ENCODE results near the gene PCSK1N.
"Not testable (repeated sequence)": the region's sequence is repeated elsewhere in the genome, so short reads cannot be mapped to it uniquely, and the experiment has no call there.

The PCSK1N gene

DNA sequence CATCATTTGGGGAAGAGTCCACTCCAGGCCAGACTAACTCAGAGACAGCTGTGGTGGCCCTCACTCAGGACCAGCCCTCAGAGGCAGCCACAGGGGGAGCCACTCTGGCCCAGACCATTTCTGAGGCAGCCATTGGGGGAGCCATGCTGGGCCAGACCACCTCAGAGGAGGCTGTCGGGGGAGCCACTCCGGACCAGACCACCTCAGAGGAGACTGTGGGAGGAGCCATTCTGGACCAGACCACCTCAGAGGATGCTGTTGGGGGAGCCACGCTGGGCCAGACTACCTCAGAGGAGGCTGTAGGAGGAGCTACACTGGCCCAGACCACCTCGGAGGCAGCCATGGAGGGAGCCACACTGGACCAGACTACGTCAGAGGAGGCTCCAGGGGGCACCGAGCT lies 12.4 kb downstream of the PCSK1N start:
- H3K4me2 ChIP-seq (ENCODE audit: low read depth, low read length, poor library complexity, severe bottlenecking) = no peak overlapping the region
- no peaks in the 10 kb centered on the region for H3K79me2 ChIP-seq (ENCODE audit: insufficient read depth, low read length)
- H4K20me1 ChIP-seq (ENCODE audit: insufficient read depth, low read length, poor library complexity, severe bottlenecking) = no peaks in the 10 kb centered on the region
- no peaks in the 10 kb centered on the region for H3K4me1 ChIP-seq (ENCODE audit: insufficient read depth, low read length, poor library complexity, severe bottlenecking)
- H3K9ac ChIP-seq (ENCODE audit: low read depth, low read length, poor library complexity, severe bottlenecking) = no peak overlapping the region
- TF ChIP-seq EZH2phosphoT487 (IDR thresholded peaks at IDR 0.05; ENCODE audit: borderline replicate concordance) = no peak
- H3K9me2 ChIP-seq (replicated peaks; ENCODE audit: low read depth, low read length) = no peaks in the 10 kb centered on the region
- no peaks in the 10 kb centered on the region for H3K9me3 ChIP-seq (ENCODE audit: insufficient read depth, low read depth, low read length)
- no peaks in the 10 kb centered on the region for H3F3A ChIP-seq (ENCODE audit: low read depth)
- H2AFZ ChIP-seq (ENCODE audit: low read length) = no peak overlapping the region
- peaks cover 3% of the 10 kb centered on the region; the same call in 1 of the 2 replicates for H3K36me3 ChIP-seq (ENCODE audit: insufficient read depth, low read length)
- H3K4me3 ChIP-seq (ENCODE audit: low read length, poor library complexity, severe bottlenecking) = no peak overlapping the region
- no peaks in the 10 kb centered on the region for H3K27me3 ChIP-seq (ENCODE audit: insufficient read depth, low read length, poor library complexity, severe bottlenecking)

DNA sequence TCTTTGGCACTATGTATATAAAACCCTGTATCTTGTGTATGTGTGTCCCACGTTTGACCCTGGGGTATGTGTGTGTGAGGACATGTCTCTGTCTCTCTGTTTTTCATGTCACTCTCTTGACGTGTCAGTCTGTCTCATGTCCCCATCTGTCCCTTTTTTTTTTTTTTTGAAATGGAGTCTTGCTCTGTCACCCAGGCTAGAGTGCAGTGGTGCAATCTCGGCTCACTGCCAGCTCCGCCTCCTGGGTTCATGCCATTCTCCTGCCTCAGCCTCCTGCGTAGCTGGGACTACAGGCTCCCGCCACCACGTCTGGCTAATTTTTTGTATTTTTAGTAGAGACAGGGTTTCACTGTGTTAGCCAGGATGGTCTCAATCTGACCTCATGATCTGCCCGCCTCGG lies 16.0 kb downstream of the PCSK1N start:
- H4K20me1 ChIP-seq (ENCODE audit: insufficient read depth, low read length, poor library complexity, severe bottlenecking); H3K4me3 ChIP-seq (ENCODE audit: low read length, poor library complexity, severe bottlenecking); H3K27me3 ChIP-seq (ENCODE audit: insufficient read depth, low read length, poor library complexity, severe bottlenecking): not testable (repeated sequence)

GRCh38 chrX:48818866-48819265 lies 16.5 kb downstream of the PCSK1N start:
- H3K9me2 ChIP-seq (replicated peaks; ENCODE audit: low read depth, low read length) = no peaks in the 10 kb centered on the region
- H2AFZ ChIP-seq (ENCODE audit: low read length) = no peak overlapping the region
- TF ChIP-seq EZH2phosphoT487 (IDR thresholded peaks at IDR 0.05; ENCODE audit: borderline replicate concordance) = no peak
- TF ChIP-seq, protein P1, sequence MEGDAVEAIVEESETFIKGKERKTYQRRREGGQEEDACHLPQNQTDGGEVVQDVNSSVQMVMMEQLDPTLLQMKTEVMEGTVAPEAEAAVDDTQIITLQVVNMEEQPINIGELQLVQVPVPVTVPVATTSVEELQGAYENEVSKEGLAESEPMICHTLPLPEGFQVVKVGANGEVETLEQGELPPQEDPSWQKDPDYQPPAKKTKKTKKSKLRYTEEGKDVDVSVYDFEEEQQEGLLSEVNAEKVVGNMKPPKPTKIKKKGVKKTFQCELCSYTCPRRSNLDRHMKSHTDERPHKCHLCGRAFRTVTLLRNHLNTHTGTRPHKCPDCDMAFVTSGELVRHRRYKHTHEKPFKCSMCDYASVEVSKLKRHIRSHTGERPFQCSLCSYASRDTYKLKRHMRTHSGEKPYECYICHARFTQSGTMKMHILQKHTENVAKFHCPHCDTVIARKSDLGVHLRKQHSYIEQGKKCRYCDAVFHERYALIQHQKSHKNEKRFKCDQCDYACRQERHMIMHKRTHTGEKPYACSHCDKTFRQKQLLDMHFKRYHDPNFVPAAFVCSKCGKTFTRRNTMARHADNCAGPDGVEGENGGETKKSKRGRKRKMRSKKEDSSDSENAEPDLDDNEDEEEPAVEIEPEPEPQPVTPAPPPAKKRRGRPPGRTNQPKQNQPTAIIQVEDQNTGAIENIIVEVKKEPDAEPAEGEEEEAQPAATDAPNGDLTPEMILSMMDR (conservative IDR thresholded peaks at IDR 0.05; ENCODE audit: low read length) = no peak
- H4K20me1 ChIP-seq (ENCODE audit: insufficient read depth, low read length, poor library complexity, severe bottlenecking) = no peaks in the 10 kb centered on the region
- no peak overlapping the region for H3K9ac ChIP-seq (ENCODE audit: low read depth, low read length, poor library complexity, severe bottlenecking)
- H3K4me2 ChIP-seq (ENCODE audit: low read depth, low read length, poor library complexity, severe bottlenecking) = no peak overlapping the region
- H3K27me3 ChIP-seq (ENCODE audit: insufficient read depth, low read length, poor library complexity, severe bottlenecking) = no peaks in the 10 kb centered on the region
- no peaks in the 10 kb centered on the region for H3K79me2 ChIP-seq (ENCODE audit: insufficient read depth, low read length)
- no peaks in the 10 kb centered on the region for H3K4me1 ChIP-seq (ENCODE audit: insufficient read depth, low read length, poor library complexity, severe bottlenecking)
- no peak overlapping the region for H3K4me3 ChIP-seq (ENCODE audit: low read length, poor library complexity, severe bottlenecking)
- H3K36me3 ChIP-seq (ENCODE audit: insufficient read depth, low read length) = peaks cover under 1% of the 10 kb centered on the region; the same call in 1 of the 2 replicates
- no peaks in the 10 kb centered on the region for H3F3A ChIP-seq (ENCODE audit: low read depth)
- no peaks in the 10 kb centered on the region for H3K9me3 ChIP-seq (ENCODE audit: insufficient read depth, low read depth, low read length)

More for the DNA sequence above, 16.0 kb downstream of the PCSK1N start:
- not testable (repeated sequence) for H3K9me3 ChIP-seq (ENCODE audit: insufficient read depth, low read depth, low read length); H2AFZ ChIP-seq (ENCODE audit: low read length); H3K4me2 ChIP-seq (ENCODE audit: low read depth, low read length, poor library complexity, severe bottlenecking); H3F3A ChIP-seq (ENCODE audit: low read depth); H3K4me1 ChIP-seq (ENCODE audit: insufficient read depth, low read length, poor library complexity, severe bottlenecking); H3K9me2 ChIP-seq (replicated peaks; ENCODE audit: low read depth, low read length); H3K9ac ChIP-seq (ENCODE audit: low read depth, low read length, poor library complexity, severe bottlenecking); H3K79me2 ChIP-seq (ENCODE audit: insufficient read depth, low read length); H3K36me3 ChIP-seq (ENCODE audit: insufficient read depth, low read length)

- Histone ChIP-seq H4K20me1 (ENCODE audit: insufficient read depth, low read length, poor library complexity, severe bottlenecking) (no peaks in the 10 kb centered on the region), H3K79me2 (ENCODE audit: insufficient read depth, low read length) (no peaks in the 10 kb centered on the region), H3K9me2 (replicated peaks; ENCODE audit: low read depth, low read length) (no peaks in the 10 kb centered on the region), H3K27me3 (ENCODE audit: insufficient read depth, low read length, poor library complexity, severe bottlenecking) (no peaks in the 10 kb centered on the region), H3K4me2 (ENCODE audit: low read depth, low read length, poor library complexity, severe bottlenecking) (no peak overlapping the region), H2AFZ (ENCODE audit: low read length) (no peak overlapping the region), H3K9ac (ENCODE audit: low read depth, low read length, poor library complexity, severe bottlenecking) (no peak overlapping the region), H3K9me3 (ENCODE audit: insufficient read depth, low read depth, low read length) (no peaks in the 10 kb centered on the region), H3K4me1 (ENCODE audit: insufficient read depth, low read length, poor library complexity, severe bottlenecking) (no peaks in the 10 kb centered on the region), H3K36me3 (ENCODE audit: insufficient read depth, low read length) (no peaks in the 10 kb centered on the region; the same call in 1 of the 2 replicates), H3F3A (ENCODE audit: low read depth) (no peaks in the 10 kb centered on the region), H3K4me3 (ENCODE audit: low read length, poor library complexity, severe bottlenecking) (no peak overlapping the region)
- TF ChIP-seq, protein P1 (conservative IDR thresholded peaks at IDR 0.05; ENCODE audit: low read length) = no peak
- TF ChIP-seq EZH2phosphoT487 (IDR thresholded peaks at IDR 0.05; ENCODE audit: borderline replicate concordance) = no peak
Observed at GRCh38 chrX:48818098-48818497, 17.3 kb downstream of the PCSK1N start.

All from Loucy (cell line).